ENCODE results near the gene SCUBE1. TPM values are rescaled to one million over a fixed set of nuclear protein-coding genes. Genes with fewer than 3 reads are reported as not detected.

SCUBE1 gene
- total and polyA plus RNA-seq, 9 donors: 5.5 to 202 (median 49.0) TPM

GRCh38 chr22:43230571-43230970 lies 112.6 kb downstream of the SCUBE1 start:
- peaks cover 2% of the 10 kb centered on the region for H3K4me1 ChIP-seq (ENCODE audit: insufficient read depth)
- H3K4me3 ChIP-seq: no peak overlapping the region
- DNase-seq: no peak
- no peaks in the 10 kb centered on the region for H3K27me3 ChIP-seq
- no peaks in the 10 kb centered on the region for H3K9me3 ChIP-seq
- no peaks in the 10 kb centered on the region for H3K36me3 ChIP-seq
- intact Hi-C loops (cut with DNase I): loop anchor here in 3 of 4 donors (2.0 to 10.0 kb wide), 5 partner anchors 114 to 157 kb away; partner anchors contain the start of gene SCUBE1 (in 1 of the 3)
- 78 to 84% (median 83%) methylated on average over 9 of the region's 9 CpGs for WGBS, 3 donors
- no peak overlapping the region for H3K27ac ChIP-seq
- TF ChIP-seq POLR2A (IDR thresholded peaks at IDR 0.05): no peak
- no peak for TF ChIP-seq CTCF (IDR thresholded peaks at IDR 0.05)

- Histone ChIP-seq H3K4me1 (ENCODE audit: insufficient read depth) (peaks cover 2% of the 10 kb centered on the region), H3K9me3 (no peaks in the 10 kb centered on the region), H3K27me3 (no peaks in the 10 kb centered on the region), H3K36me3 (no peaks in the 10 kb centered on the region), H3K4me3 (no peak overlapping the region), H3K27ac (no peak overlapping the region)
- TF ChIP-seq EP300 (IDR thresholded peaks at IDR 0.05) (no peak), CTCF (IDR thresholded peaks at IDR 0.05) (no peak), POLR2A (IDR thresholded peaks at IDR 0.05) (no peak)
- 87 to 91% (median 89%) methylated on average over 19 of the region's 19 CpGs for WGBS, 3 donors
- intact Hi-C loops (cut with DNase I): loop anchor here in 1 of 4 donors (10.0 kb wide), 1 partner anchor 656 kb away; no protein-coding TSS in a partner anchor
- no peak for DNase-seq
These were observed 114.3 kb downstream of the SCUBE1 start for GRCh38 chr22:43228863-43229262.

- DNase-seq: no peak
- WGBS, 3 donors: 70 to 83% (median 82%) methylated on average over 8 of the region's 8 CpGs
- no peak for TF ChIP-seq CTCF (IDR thresholded peaks at IDR 0.05)
- TF ChIP-seq EP300 (IDR thresholded peaks at IDR 0.05): no peak
- TF ChIP-seq POLR2A (IDR thresholded peaks at IDR 0.05): no peak
- intact Hi-C loops (cut with DNase I): loop anchor here in 1 of 4 donors (10.0 kb wide), 1 partner anchor 656 kb away; no protein-coding TSS in a partner anchor
- Histone ChIP-seq H3K4me3 (no peak overlapping the region), H3K27ac (no peak overlapping the region), H3K4me1 (ENCODE audit: insufficient read depth) (no peaks in the 10 kb centered on the region), H3K36me3 (no peaks in the 10 kb centered on the region), H3K9me3 (no peaks in the 10 kb centered on the region), H3K27me3 (no peaks in the 10 kb centered on the region)
These were observed 114.8 kb downstream of the SCUBE1 start for GRCh38 chr22:43228330-43228729.

- H3K27ac ChIP-seq: no peak overlapping the region
- H3K4me3 ChIP-seq: no peak overlapping the region
- WGBS, 3 donors: 62 to 65% (median 64%) methylated on average over 16 to 17 of the region's 17 CpGs
- no peaks in the 10 kb centered on the region for H3K36me3 ChIP-seq
- no peaks in the 10 kb centered on the region for H3K27me3 ChIP-seq
- TF ChIP-seq POLR2A (IDR thresholded peaks at IDR 0.05) (no peak), EP300 (IDR thresholded peaks at IDR 0.05) (no peak), CTCF (IDR thresholded peaks at IDR 0.05) (no peak)
- H3K4me1 ChIP-seq (ENCODE audit: insufficient read depth): no peaks in the 10 kb centered on the region
- no peaks in the 10 kb centered on the region for H3K9me3 ChIP-seq
- intact Hi-C loops (cut with DNase I): loop anchor here in 1 of 4 donors (10.0 kb wide), 1 partner anchor 658 kb away; no protein-coding TSS in a partner anchor
- DNase-seq: no peak
These were observed 115.9 kb downstream of the SCUBE1 start for GRCh38 chr22:43227239-43227630.
